IPS-20b (cell line): ENCODE results near the gene SH3PXD2A.

Source experiments
- H3K27ac ChIP-seq: one replicate; pipeline ENCODE4 v1.5.1; 2013; ENCODE audit warnings: low read length
- H3K27me3 ChIP-seq: 2 replicates; pipeline ENCODE4 v1.6.1; 2013; ENCODE audit warnings: mild to moderate bottlenecking, low read length, inconsistent platforms; ENCODE audit not compliant: insufficient read depth
- H3K36me3 ChIP-seq: 2 replicates; pipeline ENCODE4 v1.6.1; 2013; ENCODE audit warnings: low read depth, mild to moderate bottlenecking, inconsistent platforms, low read length, moderate library complexity; ENCODE audit not compliant: insufficient read depth
- H3K4me1 ChIP-seq: 2 replicates; pipeline ENCODE4 v1.6.1; 2013; ENCODE audit warnings: mild to moderate bottlenecking, control low read depth, inconsistent platforms, low read length, moderate library complexity; ENCODE audit not compliant: insufficient read depth
- H3K4me3 ChIP-seq: 2 replicates; pipeline ENCODE4 v1.5.1; 2013; ENCODE audit warnings: mild to moderate bottlenecking, low read length, inconsistent platforms
- H3K9ac ChIP-seq: 2 replicates; pipeline ENCODE4 v1.6.1; 2013; ENCODE audit warnings: low read depth, mild to moderate bottlenecking, inconsistent platforms, low read length, moderate library complexity
- H3K9me3 ChIP-seq: 2 replicates; pipeline ENCODE4 v1.6.1; 2013; ENCODE audit warnings: mild to moderate bottlenecking, low read depth, low read length, inconsistent platforms; ENCODE audit not compliant: insufficient read depth

The SH3PXD2A gene

GRCh38 chr10:103855424-103855823 is at the start of gene SH3PXD2A:
Gene SH3PXD2A, minus strand, starts transcription at chr10:103855576. Its CDS starts 310 bp downstream, at chr10:103855266.
- peak within 1 kb of the TSS; percentile 81 for H3K4me3 ChIP-seq
- peaks cover 62% of the 10 kb centered on the region for H3K27me3 ChIP-seq
- H3K9me3 ChIP-seq, result no peaks in the 10 kb centered on the region
- H3K36me3 ChIP-seq, result no peaks in the 10 kb centered on the region
- no peak within 1 kb of the TSS for H3K27ac ChIP-seq
- H3K4me1 ChIP-seq, result peaks cover 6% of the 10 kb centered on the region
- H3K9ac ChIP-seq, result 0 out of 2 replicates have a peak within 1 kb of the TSS, but pooled peaks have one; percentile 29

GRCh38 chr10:103901299-103901698 is 45.9 kb upstream of the SH3PXD2A start:
- Histone ChIP-seq H3K27ac (no peak overlapping the region), H3K4me3 (no peak overlapping the region), H3K4me1 (no peaks in the 10 kb centered on the region), H3K9me3 (no peaks in the 10 kb centered on the region), H3K36me3 (peaks cover 12% of the 10 kb centered on the region), H3K27me3 (no peaks in the 10 kb centered on the region), H3K9ac (no peak overlapping the region)

GRCh38 chr10:103899312-103899711 is 43.9 kb upstream of the SH3PXD2A start:
- Histone ChIP-seq H3K4me1 (no peaks in the 10 kb centered on the region), H3K27ac (no peak overlapping the region), H3K9me3 (no peaks in the 10 kb centered on the region), H3K9ac (no peak overlapping the region), H3K36me3 (peaks cover 12% of the 10 kb centered on the region), H3K4me3 (no peak overlapping the region), H3K27me3 (no peaks in the 10 kb centered on the region)

- Histone ChIP-seq H3K4me3 (no peak overlapping the region), H3K9ac (no peak overlapping the region), H3K9me3 (no peaks in the 10 kb centered on the region), H3K36me3 (peaks cover 12% of the 10 kb centered on the region), H3K27ac (no peak overlapping the region), H3K27me3 (no peaks in the 10 kb centered on the region), H3K4me1 (no peaks in the 10 kb centered on the region)
Measured at GRCh38 chr10:103897241-103897774, 41.9 kb upstream of the SH3PXD2A start.

- no peaks in the 10 kb centered on the region for H3K27me3 ChIP-seq
- no peaks in the 10 kb centered on the region for H3K9me3 ChIP-seq
- H3K36me3 ChIP-seq, result peaks cover 18% of the 10 kb centered on the region
- H3K27ac ChIP-seq, result no peak overlapping the region
- no peaks in the 10 kb centered on the region for H3K4me1 ChIP-seq
- H3K9ac ChIP-seq, result no peak overlapping the region
- no peak overlapping the region for H3K4me3 ChIP-seq
Measured at GRCh38 chr10:103896225-103896624, 40.8 kb upstream of the SH3PXD2A start.

- no peak overlapping the region for H3K27ac ChIP-seq
- H3K9ac ChIP-seq, result no peak overlapping the region
- no peaks in the 10 kb centered on the region for H3K4me1 ChIP-seq
- no peaks in the 10 kb centered on the region for H3K27me3 ChIP-seq
- peaks cover 20% of the 10 kb centered on the region for H3K36me3 ChIP-seq
- no peak overlapping the region for H3K4me3 ChIP-seq
- no peaks in the 10 kb centered on the region for H3K9me3 ChIP-seq
Measured at GRCh38 chr10:103895411-103896186, 40.2 kb upstream of the SH3PXD2A start.

GRCh38 chr10:103894441-103894864 is 39.1 kb upstream of the SH3PXD2A start:
- Histone ChIP-seq H3K36me3 (peaks cover 20% of the 10 kb centered on the region), H3K27ac (no peak overlapping the region), H3K27me3 (no peaks in the 10 kb centered on the region), H3K4me1 (no peaks in the 10 kb centered on the region), H3K9me3 (no peaks in the 10 kb centered on the region), H3K9ac (no peak overlapping the region), H3K4me3 (no peak overlapping the region)

GRCh38 chr10:103893817-103894216 is 38.4 kb upstream of the SH3PXD2A start:
- Histone ChIP-seq H3K9me3 (no peaks in the 10 kb centered on the region), H3K27me3 (no peaks in the 10 kb centered on the region), H3K36me3 (peaks cover 20% of the 10 kb centered on the region), H3K27ac (no peak overlapping the region), H3K9ac (no peak overlapping the region), H3K4me3 (no peak overlapping the region), H3K4me1 (no peaks in the 10 kb centered on the region)

- Histone ChIP-seq H3K27me3 (no peaks in the 10 kb centered on the region), H3K4me1 (no peaks in the 10 kb centered on the region), H3K9me3 (no peaks in the 10 kb centered on the region), H3K9ac (no peak overlapping the region), H3K36me3 (peaks cover 8% of the 10 kb centered on the region), H3K27ac (no peak overlapping the region), H3K4me3 (no peak overlapping the region)
Measured at GRCh38 chr10:103892181-103892580, 36.8 kb upstream of the SH3PXD2A start.

- Histone ChIP-seq H3K27me3 (no peaks in the 10 kb centered on the region), H3K9me3 (no peaks in the 10 kb centered on the region), H3K36me3 (peaks cover 7% of the 10 kb centered on the region; the same call in 1 of the 2 replicates), H3K27ac (no peak overlapping the region), H3K4me3 (no peak overlapping the region), H3K9ac (no peak overlapping the region), H3K4me1 (no peaks in the 10 kb centered on the region)
Measured at GRCh38 chr10:103890688-103891087, 35.3 kb upstream of the SH3PXD2A start.

- H3K27ac ChIP-seq, result no peak overlapping the region
- H3K4me1 ChIP-seq, result no peaks in the 10 kb centered on the region
- H3K4me3 ChIP-seq, result no peak overlapping the region
- H3K27me3 ChIP-seq, result no peaks in the 10 kb centered on the region
- H3K36me3 ChIP-seq, result peaks cover 7% of the 10 kb centered on the region; the same call in 1 of the 2 replicates
- no peak overlapping the region for H3K9ac ChIP-seq
- no peaks in the 10 kb centered on the region for H3K9me3 ChIP-seq
Measured at GRCh38 chr10:103890194-103890658, 34.9 kb upstream of the SH3PXD2A start.

GRCh38 chr10:103889121-103889720 is 33.8 kb upstream of the SH3PXD2A start:
- no peak overlapping the region for H3K27ac ChIP-seq
- no peak overlapping the region for H3K9ac ChIP-seq

More at GRCh38 chr10:103889121-103889720, 33.8 kb upstream of the SH3PXD2A start:
- Histone ChIP-seq H3K9me3 (no peaks in the 10 kb centered on the region), H3K27me3 (no peaks in the 10 kb centered on the region), H3K36me3 (peaks cover 7% of the 10 kb centered on the region; the same call in 1 of the 2 replicates), H3K4me3 (no peak overlapping the region), H3K4me1 (no peaks in the 10 kb centered on the region)
